D721Med (cell line): ENCODE data around the gene NLGN2.

Experiments used
- DNase-seq: peaks from one replicate; pipeline ENCODE4 v3.0.0; 2011; ENCODE audit warnings: low spot score; ENCODE audit not compliant: insufficient read length
- FAIRE-seq: peaks from 2 replicates; lab custom pipeline; 2011; peaks lifted over from hg19 to GRCh38; lab: Jason Lieb, UNC
- CTCF ChIP-seq: IDR thresholded peaks from 2 replicates; pipeline ENCODE4 v1.5.1; 2012; ENCODE audit warnings: mild to moderate bottlenecking, control low read depth; ENCODE audit not compliant: insufficient read depth; ENCODE audit errors: missing control alignments

The NLGN2 gene

GRCh38 chr17:7370853-7371252, 36.8 kb upstream of the NLGN2 start:
- TF ChIP-seq CTCF: no peak
- no peak for DNase-seq
- FAIRE-seq: no peak

- FAIRE-seq: no peak
- DNase-seq: no peak
- TF ChIP-seq CTCF: no peak
These were observed 33.3 kb upstream of the NLGN2 start for GRCh38 chr17:7374353-7374752.

- no peak for FAIRE-seq
- no peak for TF ChIP-seq CTCF
- no peak for DNase-seq
These were observed 28.5 kb upstream of the NLGN2 start for GRCh38 chr17:7379134-7379533.

GRCh38 chr17:7380321-7380720, 27.3 kb upstream of the NLGN2 start:
- no peak for FAIRE-seq
- DNase-seq: no peak
- no peak for TF ChIP-seq CTCF

- DNase-seq: peak; percentile 90
- TF ChIP-seq CTCF: no peak
- no peak for FAIRE-seq
These were observed 26.6 kb upstream of the NLGN2 start, which contains the start of gene TNK1 for GRCh38 chr17:7380855-7381683. Gene TNK1, plus strand, starts transcription at chr17:7381089. Its CDS starts 1,838 bp downstream, at chr17:7382927.

- FAIRE-seq (no peak), DNase-seq (no peak)
- no peak for TF ChIP-seq CTCF
These were observed 24.7 kb upstream of the NLGN2 start for GRCh38 chr17:7382901-7383300.

- no peak for TF ChIP-seq CTCF
- no peak for DNase-seq
- no peak for FAIRE-seq
These were observed 24.3 kb upstream of the NLGN2 start for GRCh38 chr17:7383371-7383741.
